Measurements from ENCODE around the gene EEA1.

GRCh38 chr12:92927055-92927435, 2.0 kb downstream of the EEA1 start:
- TF ChIP-seq POLR2AphosphoS5 (IDR thresholded peaks at IDR 0.05; ENCODE audit: borderline replicate concordance, low read depth, low read length) (no peak), EZH2 (IDR thresholded peaks at IDR 0.05) (no peak)

All from SK-N-MC (cell line).